ENCODE results near the gene GAS2.

GAS2 gene

GRCh38 chr11:22671751-22672150 is 5.3 kb downstream of the GAS2 start:
- no peak for DNase-seq (ENCODE audit: low read depth in 1 of 2, low spot score in 1 of 2)

GRCh38 chr11:22674470-22675439 is 8.3 kb downstream of the GAS2 start:
- DNase-seq (ENCODE audit: low read depth in 1 of 2, low spot score in 1 of 2): no peak

DNA sequence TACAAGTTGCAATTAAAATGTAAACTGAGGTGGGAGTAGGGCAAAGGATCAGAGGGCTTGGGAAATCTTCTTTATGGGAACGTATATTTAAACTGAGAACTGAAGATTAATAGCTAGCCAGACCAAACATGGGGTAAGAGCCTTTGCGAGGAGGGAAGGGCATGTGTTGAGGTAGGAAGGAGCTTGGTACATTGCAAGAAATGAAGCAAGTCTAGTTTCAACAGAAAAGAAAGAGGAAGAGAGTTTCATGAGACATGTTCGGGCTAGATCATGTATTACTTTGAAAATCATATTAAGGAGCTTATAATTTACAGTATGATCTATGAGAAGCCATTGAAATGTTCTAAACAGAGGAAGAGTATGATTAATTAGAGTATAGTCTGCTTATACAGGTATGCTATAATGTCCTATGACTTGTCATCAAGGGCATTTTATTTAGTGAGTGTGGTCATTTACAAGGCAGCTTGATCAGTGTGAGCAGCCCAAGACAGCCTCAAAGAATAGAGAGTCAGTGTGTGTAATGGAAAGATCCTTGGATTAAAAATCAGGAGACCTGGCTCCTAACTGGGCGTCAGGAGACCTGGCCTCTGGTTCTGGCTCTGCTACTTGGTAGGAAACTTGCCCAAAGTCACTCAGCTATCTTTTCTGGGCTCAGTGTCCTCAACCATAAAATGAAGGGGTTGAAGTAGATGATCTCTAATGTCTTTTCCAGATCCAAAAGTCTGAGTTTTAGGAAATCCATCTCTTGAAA is 10.9 kb downstream of the GAS2 start:
- no peak for DNase-seq (ENCODE audit: low read depth in 1 of 2, low spot score in 1 of 2)

DNA sequence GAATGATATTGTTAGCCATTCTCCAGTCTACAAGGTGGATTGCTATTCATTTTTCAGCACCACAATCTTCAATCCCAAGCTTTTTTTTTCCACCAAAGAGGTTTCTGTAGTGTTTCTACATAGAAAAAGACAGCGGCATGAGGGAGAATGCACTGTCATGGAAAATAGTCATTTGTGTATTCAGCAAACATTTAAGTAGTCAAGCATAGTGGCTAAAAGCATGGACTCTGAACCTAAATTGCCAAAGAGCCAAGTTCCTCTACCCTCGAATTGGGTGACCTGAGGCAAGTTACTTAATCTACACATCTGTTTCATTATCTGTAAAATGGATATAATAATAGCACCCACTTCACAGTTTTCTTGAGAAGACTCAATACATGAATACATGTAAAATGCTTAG is 14.2 kb downstream of the GAS2 start:
- no peak for DNase-seq (ENCODE audit: low read depth in 1 of 2, low spot score in 1 of 2)

DNA sequence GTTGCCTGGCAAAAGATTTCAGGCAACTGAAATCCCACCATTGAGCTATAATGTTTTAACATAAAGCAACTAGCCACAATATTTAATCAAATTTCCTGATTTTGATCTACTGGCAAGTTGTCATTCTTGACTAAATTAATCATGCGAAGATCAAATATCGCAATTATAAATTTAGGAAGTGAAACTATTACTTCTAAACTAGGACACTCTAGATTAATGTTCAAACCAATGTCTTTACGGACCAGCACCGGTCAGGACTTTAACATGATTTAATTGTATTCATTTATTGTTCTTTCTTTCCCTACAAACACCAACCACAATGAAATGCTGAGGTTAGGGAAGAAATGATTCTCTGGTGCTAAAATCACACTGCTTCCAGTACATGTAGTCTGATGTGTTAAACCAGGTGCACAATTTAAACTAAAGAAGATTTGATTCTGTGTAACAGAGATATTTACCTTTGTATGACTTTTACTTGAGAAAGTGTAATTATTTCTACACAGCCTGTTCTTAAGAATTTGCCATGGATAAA is 14.9 kb downstream of the GAS2 start:
- DNase-seq (ENCODE audit: low read depth in 1 of 2, low spot score in 1 of 2): no peak

DNA sequence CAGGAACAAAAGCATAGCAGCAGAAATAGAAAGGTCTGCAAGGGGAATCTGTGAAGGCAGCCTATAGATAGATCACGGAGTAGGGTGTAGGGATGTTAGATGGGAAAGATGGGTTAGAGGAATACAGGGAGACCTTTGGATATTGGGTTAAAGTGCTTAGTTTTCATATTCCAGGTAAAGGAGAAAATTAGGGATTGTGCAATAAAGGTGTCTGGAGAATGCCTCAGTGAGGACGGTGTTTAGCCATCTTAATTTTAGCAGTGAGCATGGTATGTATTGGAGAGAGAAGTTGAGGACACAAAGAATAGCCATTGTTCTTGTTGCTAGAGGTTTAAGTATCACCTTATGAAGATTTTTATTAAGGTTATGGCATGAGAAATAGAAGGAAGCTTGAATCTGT is 17.7 kb downstream of the GAS2 start:
- no peak for DNase-seq (ENCODE audit: low read depth in 1 of 2, low spot score in 1 of 2)

GRCh38 chr11:22685111-22685510 is 18.7 kb downstream of the GAS2 start:
- DNase-seq (ENCODE audit: low read depth in 1 of 2, low spot score in 1 of 2): no peak

- DNase-seq (ENCODE audit: low read depth in 1 of 2, low spot score in 1 of 2): no peak
These were observed 22.5 kb downstream of the GAS2 start for GRCh38 chr11:22688914-22689313.

DNA sequence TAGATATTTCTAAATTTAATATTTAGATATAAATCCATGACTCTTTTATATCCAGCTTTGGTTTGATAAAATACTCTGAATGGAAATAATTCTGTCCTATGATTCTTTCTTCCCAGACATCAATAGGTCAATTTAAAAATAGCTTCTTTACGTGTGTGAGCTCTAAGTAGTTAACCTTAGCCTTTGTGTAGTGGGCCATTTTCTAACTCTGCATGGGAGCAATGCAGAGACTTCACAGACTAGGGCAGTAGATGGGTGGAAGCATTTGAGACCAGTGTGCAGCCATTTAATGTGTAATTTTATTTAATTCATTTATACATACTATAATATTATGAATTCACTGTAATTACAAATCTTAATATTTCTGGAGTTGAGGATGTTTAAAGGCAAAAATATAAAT is 23.8 kb downstream of the GAS2 start:
- no peak for DNase-seq (ENCODE audit: low read depth in 1 of 2, low spot score in 1 of 2)

- no peak for DNase-seq (ENCODE audit: low read depth in 1 of 2, low spot score in 1 of 2)
These were observed 24.5 kb downstream of the GAS2 start for GRCh38 chr11:22690871-22691270.

GRCh38 chr11:22699388-22699787 is 33.0 kb downstream of the GAS2 start:
- DNase-seq (ENCODE audit: low read depth in 1 of 2, low spot score in 1 of 2): no peak

- no peak for DNase-seq (ENCODE audit: low read depth in 1 of 2, low spot score in 1 of 2)
These were observed 35.6 kb downstream of the GAS2 start for GRCh38 chr11:22702031-22702430.

DNA sequence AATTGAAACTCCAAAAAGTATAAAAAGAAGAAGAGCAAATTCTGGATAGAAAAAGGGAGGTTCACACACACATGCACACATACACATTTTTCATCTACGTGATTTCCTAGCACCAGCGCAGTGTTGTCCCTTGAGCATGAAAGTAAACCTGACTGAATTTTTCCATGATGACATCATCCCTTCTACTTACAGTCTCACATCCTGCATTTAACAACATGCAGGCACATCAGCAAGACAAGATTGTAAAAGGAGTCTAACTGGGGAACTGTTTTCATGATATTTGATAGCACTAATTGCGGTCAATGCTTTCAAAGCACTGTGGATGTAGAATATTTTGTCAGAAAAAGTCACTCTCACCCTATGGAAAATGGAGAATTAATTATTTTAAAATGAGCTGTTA is 36.6 kb downstream of the GAS2 start:
- DNase-seq (ENCODE audit: low read depth in 1 of 2, low spot score in 1 of 2): no peak

GRCh38 chr11:22703591-22703990 is 37.2 kb downstream of the GAS2 start:
- DNase-seq (ENCODE audit: low read depth in 1 of 2, low spot score in 1 of 2): no peak

- DNase-seq (ENCODE audit: low read depth in 1 of 2, low spot score in 1 of 2): no peak
These were observed 40.9 kb downstream of the GAS2 start for GRCh38 chr11:22707119-22707899.

GRCh38 chr11:22711071-22711770 is 44.8 kb downstream of the GAS2 start:
- no peak for DNase-seq (ENCODE audit: low read depth in 1 of 2, low spot score in 1 of 2)

- no peak for DNase-seq (ENCODE audit: low read depth in 1 of 2, low spot score in 1 of 2)
These were observed 45.5 kb downstream of the GAS2 start for GRCh38 chr11:22711880-22712279.

DNA sequence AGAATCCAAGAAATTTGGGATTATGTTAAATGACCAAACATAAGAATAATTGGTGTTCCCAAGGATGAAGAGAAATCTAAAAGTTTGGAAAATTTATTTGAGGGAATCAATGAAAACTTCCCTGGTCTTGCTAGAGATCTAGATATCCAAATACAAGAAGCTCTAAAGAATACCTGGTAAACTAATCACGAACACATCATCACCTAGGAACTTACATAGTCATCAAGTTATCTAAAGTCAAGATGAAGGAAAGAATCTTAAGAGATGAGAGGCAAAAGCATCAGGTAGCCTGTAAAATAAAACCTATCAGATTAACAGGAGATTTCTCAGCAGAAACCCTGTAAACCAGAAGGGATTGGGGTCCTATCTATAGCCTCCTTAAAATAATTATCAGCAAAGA is 46.9 kb downstream of the GAS2 start:
- no peak for DNase-seq (ENCODE audit: low read depth in 1 of 2, low spot score in 1 of 2)

DNA sequence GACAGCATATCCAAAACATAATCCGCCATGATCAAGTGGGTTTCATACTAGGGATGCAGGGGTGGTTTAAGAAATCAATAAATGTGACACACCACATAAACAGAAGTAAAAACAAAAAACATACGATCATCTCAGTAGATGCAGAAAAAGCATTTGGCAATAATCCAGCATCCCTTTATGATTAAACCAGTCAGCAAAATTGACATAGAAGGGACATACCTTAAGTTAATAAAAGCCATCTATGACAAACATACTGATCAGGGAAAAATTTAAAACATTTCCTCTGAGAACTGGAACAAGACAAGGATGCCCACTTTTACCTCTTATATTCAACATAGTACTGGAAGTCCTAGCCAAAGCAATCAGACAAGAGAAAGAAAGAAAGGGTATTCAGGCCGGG is 49.6 kb downstream of the GAS2 start:
- no peak for DNase-seq (ENCODE audit: low read depth in 1 of 2, low spot score in 1 of 2)

DNA sequence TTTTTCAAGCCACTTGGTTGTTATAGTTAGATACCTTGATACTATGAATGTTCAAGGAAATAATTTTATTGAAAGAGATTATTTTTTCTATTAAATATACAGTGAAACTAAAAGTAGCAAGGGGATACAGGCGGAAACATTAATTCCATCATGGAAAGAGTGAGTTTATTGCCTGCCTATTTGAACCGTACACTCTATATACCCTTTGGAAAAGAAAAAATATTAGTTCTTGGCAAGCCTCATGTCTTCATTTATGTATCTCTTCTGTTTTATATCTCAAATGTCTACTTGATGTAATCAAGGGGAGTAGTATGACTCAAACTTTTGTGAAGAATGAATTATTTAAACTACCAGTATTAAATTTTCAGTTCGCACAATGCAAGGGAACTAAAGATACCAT is 54.0 kb downstream of the GAS2 start:
- DNase-seq (ENCODE audit: low read depth in 1 of 2, low spot score in 1 of 2): no peak

DNA sequence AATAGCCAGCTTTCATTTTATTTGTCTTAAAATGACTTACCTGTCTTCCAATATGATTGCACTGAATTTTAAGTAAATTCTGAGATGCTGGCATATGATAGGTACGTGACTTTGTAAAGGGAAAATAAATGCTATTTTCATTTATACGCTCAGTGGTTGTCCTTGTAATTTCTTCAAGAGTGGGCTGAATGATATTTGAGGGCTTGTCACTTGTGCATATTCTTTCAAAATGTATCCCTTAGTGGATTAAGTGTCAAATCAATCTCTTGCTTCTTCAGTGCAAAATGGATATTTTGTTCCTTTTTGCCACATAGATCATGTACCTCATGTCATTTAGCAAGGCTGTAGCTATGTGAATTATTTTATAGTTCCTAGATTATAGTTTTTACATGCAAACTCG is 56.9 kb downstream of the GAS2 start:
- DNase-seq (ENCODE audit: low read depth in 1 of 2, low spot score in 1 of 2): no peak
